Measurements from ENCODE around the gene PLAAT3.

- TF ChIP-seq, protein P1, sequence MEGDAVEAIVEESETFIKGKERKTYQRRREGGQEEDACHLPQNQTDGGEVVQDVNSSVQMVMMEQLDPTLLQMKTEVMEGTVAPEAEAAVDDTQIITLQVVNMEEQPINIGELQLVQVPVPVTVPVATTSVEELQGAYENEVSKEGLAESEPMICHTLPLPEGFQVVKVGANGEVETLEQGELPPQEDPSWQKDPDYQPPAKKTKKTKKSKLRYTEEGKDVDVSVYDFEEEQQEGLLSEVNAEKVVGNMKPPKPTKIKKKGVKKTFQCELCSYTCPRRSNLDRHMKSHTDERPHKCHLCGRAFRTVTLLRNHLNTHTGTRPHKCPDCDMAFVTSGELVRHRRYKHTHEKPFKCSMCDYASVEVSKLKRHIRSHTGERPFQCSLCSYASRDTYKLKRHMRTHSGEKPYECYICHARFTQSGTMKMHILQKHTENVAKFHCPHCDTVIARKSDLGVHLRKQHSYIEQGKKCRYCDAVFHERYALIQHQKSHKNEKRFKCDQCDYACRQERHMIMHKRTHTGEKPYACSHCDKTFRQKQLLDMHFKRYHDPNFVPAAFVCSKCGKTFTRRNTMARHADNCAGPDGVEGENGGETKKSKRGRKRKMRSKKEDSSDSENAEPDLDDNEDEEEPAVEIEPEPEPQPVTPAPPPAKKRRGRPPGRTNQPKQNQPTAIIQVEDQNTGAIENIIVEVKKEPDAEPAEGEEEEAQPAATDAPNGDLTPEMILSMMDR (IDR thresholded peaks at IDR 0.05; ENCODE audit: low read length): no peak
- no peak for TF ChIP-seq EZH2 (IDR thresholded peaks at IDR 0.05; ENCODE audit: borderline replicate concordance, low read length)
Measured at GRCh38 chr11:63611395-63611747, 2.9 kb downstream of the PLAAT3 start.
